DND-41 (cell line): ENCODE measurements around the gene C9orf50.

Experiments
- ATAC-seq: fragments of 200-7000 bp; cut with Tn5 transposase; 3 replicates; pipeline ENCODE4 v1.9.1; 2021; ENCODE audit warnings: low read depth; ENCODE audit not compliant: insufficient read depth
- DNase-seq: peaks from one replicate; pipeline ENCODE4 v3.0.0-alpha.2; 2020
- H2AFZ ChIP-seq: 2 replicates; pipeline ENCODE4 v1.6.0; 2012; ENCODE audit warnings: low read depth, low read length
- H3K27ac ChIP-seq: 2 replicates; pipeline ENCODE4 v1.5.1; 2012; ENCODE audit warnings: low read length, inconsistent platforms
- H3K27me3 ChIP-seq: fragments of 200-600 bp; sonication (generic); 2 replicates; pipeline ENCODE4 v1.6.0; 2012; ENCODE audit warnings: low read length, mild to moderate bottlenecking, inconsistent platforms; ENCODE audit not compliant: insufficient read depth, poor library complexity
- H3K36me3 ChIP-seq: 2 replicates; pipeline ENCODE4 v1.5.1; 2012; ENCODE audit warnings: low read length, inconsistent platforms; ENCODE audit not compliant: insufficient read depth
- H3K4me1 ChIP-seq: 2 replicates; pipeline ENCODE4 v1.5.1; 2012; ENCODE audit warnings: mild to moderate bottlenecking, low read length; ENCODE audit not compliant: insufficient read depth
- H3K4me2 ChIP-seq: 2 replicates; pipeline ENCODE4 v1.6.0; 2012; ENCODE audit warnings: mild to moderate bottlenecking, moderate library complexity, low read length, inconsistent platforms; ENCODE audit not compliant: insufficient read depth
- H3K4me3 ChIP-seq, 2 experiments: fragments of 200-600 bp in 1 of 2; shearing (Covaris generic) in 1 of 2; 2 replicates each; pipeline ENCODE4 v1.5.1; 2012 to 2016; ENCODE audit warnings: inconsistent platforms in 2 of 2, low read length in 2 of 2, mild to moderate bottlenecking in 2 of 2, low read depth in 1 of 2, moderate library complexity in 1 of 2
- H3K79me2 ChIP-seq: 2 replicates; pipeline ENCODE4 v1.6.0; 2012; ENCODE audit warnings: low read length, inconsistent platforms; ENCODE audit not compliant: insufficient read depth
- H3K9ac ChIP-seq: 2 replicates; pipeline ENCODE4 v1.6.0; 2012; ENCODE audit warnings: low read depth, mild to moderate bottlenecking, inconsistent platforms, low read length, moderate library complexity
- H3K9me3 ChIP-seq: 2 replicates; pipeline ENCODE4 v1.5.1; 2012; ENCODE audit warnings: low read length, moderate library complexity, mild to moderate bottlenecking, inconsistent platforms; ENCODE audit not compliant: insufficient read depth, severe bottlenecking
- H4K20me1 ChIP-seq: 2 replicates; pipeline ENCODE4 v1.6.0; 2012; ENCODE audit warnings: low read length; ENCODE audit not compliant: insufficient read depth
- CTCF ChIP-seq: IDR thresholded peaks from 2 replicates; pipeline ENCODE4 v1.5.1; 2012; ENCODE audit warnings: borderline replicate concordance, low read length, moderate library complexity, mild to moderate bottlenecking; ENCODE audit not compliant: poor library complexity, severe bottlenecking; ENCODE audit errors: extremely low read depth
- EZH2 ChIP-seq: IDR thresholded peaks from 3 replicates; pipeline ENCODE4 v1.6.1; 2012; ENCODE audit warnings: borderline replicate concordance, low read depth, mild to moderate bottlenecking, moderate library complexity, low read length, inconsistent platforms; ENCODE audit not compliant: severe bottlenecking

C9orf50 gene

GRCh38 chr9:129580211-129580915 is 40.5 kb downstream of the C9orf50 start:
- Histone ChIP-seq H2AFZ (no peak overlapping the region), H3K4me1 (peaks cover 7% of the 10 kb centered on the region), H3K36me3 (no peaks in the 10 kb centered on the region), H3K27ac (no peak overlapping the region), H3K4me2 (no peak overlapping the region), H3K79me2 (no peaks in the 10 kb centered on the region), H3K4me3 (no peak overlapping the region), H3K9me3 (no peaks in the 10 kb centered on the region), H3K27me3 (no peaks in the 10 kb centered on the region), H3K9ac (no peak overlapping the region), H4K20me1 (no peaks in the 10 kb centered on the region)
- peak; percentile 35 for DNase-seq
- TF ChIP-seq CTCF (no peak), EZH2 (no peak)
- ATAC-seq: peak; percentile 39; the same call in 1 of the 3 replicates

- Histone ChIP-seq H3K27ac (no peak overlapping the region), H3K4me1 (peaks cover 3% of the 10 kb centered on the region), H3K27me3 (no peaks in the 10 kb centered on the region), H3K9ac (no peak overlapping the region), H2AFZ (no peak overlapping the region), H3K9me3 (no peaks in the 10 kb centered on the region), H3K4me2 (no peak overlapping the region), H3K4me3 (no peak overlapping the region), H3K36me3 (no peaks in the 10 kb centered on the region), H3K79me2 (no peaks in the 10 kb centered on the region), H4K20me1 (no peaks in the 10 kb centered on the region)
- ATAC-seq (no peak), DNase-seq (no peak)
- no peak for TF ChIP-seq EZH2
- TF ChIP-seq CTCF: no peak
These were observed 41.6 kb downstream of the C9orf50 start for GRCh38 chr9:129579294-129579693.

GRCh38 chr9:129576546-129577543 is 44.1 kb downstream of the C9orf50 start:
- no peak overlapping the region for H3K27ac ChIP-seq

More at GRCh38 chr9:129576546-129577543, 44.1 kb downstream of the C9orf50 start:
- no peaks in the 10 kb centered on the region for H3K36me3 ChIP-seq
- ATAC-seq: no peak
- H3K4me2 ChIP-seq: no peak overlapping the region
- no peaks in the 10 kb centered on the region for H3K27me3 ChIP-seq
- H3K9me3 ChIP-seq: no peaks in the 10 kb centered on the region
- H4K20me1 ChIP-seq: no peaks in the 10 kb centered on the region
- H3K4me3 ChIP-seq: no peak overlapping the region
- no peaks in the 10 kb centered on the region for H3K79me2 ChIP-seq
- no peak for DNase-seq
- TF ChIP-seq EZH2: no peak
- no peak for TF ChIP-seq CTCF
- no peak overlapping the region for H3K9ac ChIP-seq
- no peaks in the 10 kb centered on the region for H3K4me1 ChIP-seq
- H2AFZ ChIP-seq: no peak overlapping the region
